COLO668 (cell line): ENCODE measurements around the gene ANKFY1.
"Not testable (repeated sequence)": the region's sequence is repeated elsewhere in the genome, so short reads cannot be mapped to it uniquely, and the experiment has no call there.

Source experiments
- DNase-seq: peaks from one replicate; lab custom pipeline; 2025; ENCODE audit not compliant: unreplicated experiment; lab: John Stamatoyannopoulos, UW

The ANKFY1 gene

GRCh38 chr17:4258867-4259266 is 4.9 kb downstream of the ANKFY1 start:
- no peak for DNase-seq

DNA sequence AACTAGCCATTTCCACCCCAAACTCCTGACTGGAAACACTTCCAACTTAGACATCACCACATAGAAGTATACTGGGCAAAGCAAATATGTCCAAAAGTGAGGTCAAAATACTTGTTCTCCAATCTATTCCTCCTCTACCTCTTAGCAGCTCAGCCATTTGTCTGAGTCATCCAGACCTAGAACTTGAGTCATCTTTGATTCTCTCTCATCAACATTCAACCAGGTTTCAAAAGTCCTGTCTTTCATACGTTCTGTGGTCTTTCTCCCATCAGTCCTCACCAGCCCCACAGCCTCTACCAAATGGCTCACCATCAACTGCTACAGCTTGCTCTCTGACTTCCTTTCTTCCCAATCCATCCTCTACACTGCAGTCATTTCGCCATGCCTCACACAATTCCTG is 6.8 kb downstream of the ANKFY1 start:
- DNase-seq = no peak

DNA sequence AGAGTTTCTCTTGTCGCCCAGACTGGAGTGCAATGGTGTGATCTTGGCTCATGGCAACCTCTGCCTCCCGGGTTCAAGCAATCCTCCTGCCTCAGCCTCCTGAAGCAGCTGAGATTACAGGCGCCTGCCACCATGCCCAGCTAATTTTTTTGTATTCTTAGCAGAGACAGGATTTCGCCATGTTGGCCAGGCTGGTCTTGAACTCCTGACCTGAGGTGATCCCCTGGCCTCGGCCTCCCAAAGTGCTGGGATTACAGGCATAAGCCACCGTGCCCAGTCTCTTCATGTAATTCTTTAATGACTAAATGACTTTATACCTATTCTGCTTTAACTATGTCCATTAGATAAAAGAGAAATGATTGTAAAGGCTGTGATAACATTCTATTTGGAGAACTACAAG is 8.5 kb downstream of the ANKFY1 start:
- not testable (repeated sequence) for DNase-seq

GRCh38 chr17:4250887-4251286 is 12.9 kb downstream of the ANKFY1 start:
- no peak for DNase-seq

- DNase-seq = no peak
Observed at GRCh38 chr17:4249452-4250029, 14.2 kb downstream of the ANKFY1 start.

- no peak for DNase-seq
Observed at GRCh38 chr17:4248504-4249277, 15.1 kb downstream of the ANKFY1 start.

DNA sequence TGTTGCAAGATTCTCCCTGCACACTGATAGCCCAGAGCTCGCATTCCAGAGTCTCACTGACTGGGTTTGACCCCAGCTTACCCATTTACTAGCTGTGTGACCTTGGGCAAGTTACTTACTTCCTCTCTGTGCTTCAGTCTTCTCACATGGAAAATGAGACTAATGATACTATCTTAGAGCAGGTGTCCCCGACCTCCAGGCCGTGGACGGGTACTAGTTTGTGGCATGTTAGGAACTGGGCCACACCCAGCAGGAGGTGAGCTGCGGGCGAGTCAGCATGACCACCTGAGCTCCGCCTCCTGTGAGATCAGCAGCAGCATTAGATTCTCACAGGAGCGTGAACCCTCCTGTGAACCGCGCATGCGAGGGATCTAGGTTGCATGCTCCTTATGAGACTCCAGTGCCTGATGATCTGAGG is 15.8 kb downstream of the ANKFY1 start:
- DNase-seq = peak; percentile 4

- no peak for DNase-seq
Observed at GRCh38 chr17:4247361-4247970, 16.3 kb downstream of the ANKFY1 start.

- no peak for DNase-seq
Observed at GRCh38 chr17:4246674-4247073, 17.1 kb downstream of the ANKFY1 start.

GRCh38 chr17:4241535-4241934 is 22.2 kb downstream of the ANKFY1 start:
- no peak for DNase-seq

GRCh38 chr17:4236456-4236855 is 27.3 kb downstream of the ANKFY1 start:
- DNase-seq = no peak

DNA sequence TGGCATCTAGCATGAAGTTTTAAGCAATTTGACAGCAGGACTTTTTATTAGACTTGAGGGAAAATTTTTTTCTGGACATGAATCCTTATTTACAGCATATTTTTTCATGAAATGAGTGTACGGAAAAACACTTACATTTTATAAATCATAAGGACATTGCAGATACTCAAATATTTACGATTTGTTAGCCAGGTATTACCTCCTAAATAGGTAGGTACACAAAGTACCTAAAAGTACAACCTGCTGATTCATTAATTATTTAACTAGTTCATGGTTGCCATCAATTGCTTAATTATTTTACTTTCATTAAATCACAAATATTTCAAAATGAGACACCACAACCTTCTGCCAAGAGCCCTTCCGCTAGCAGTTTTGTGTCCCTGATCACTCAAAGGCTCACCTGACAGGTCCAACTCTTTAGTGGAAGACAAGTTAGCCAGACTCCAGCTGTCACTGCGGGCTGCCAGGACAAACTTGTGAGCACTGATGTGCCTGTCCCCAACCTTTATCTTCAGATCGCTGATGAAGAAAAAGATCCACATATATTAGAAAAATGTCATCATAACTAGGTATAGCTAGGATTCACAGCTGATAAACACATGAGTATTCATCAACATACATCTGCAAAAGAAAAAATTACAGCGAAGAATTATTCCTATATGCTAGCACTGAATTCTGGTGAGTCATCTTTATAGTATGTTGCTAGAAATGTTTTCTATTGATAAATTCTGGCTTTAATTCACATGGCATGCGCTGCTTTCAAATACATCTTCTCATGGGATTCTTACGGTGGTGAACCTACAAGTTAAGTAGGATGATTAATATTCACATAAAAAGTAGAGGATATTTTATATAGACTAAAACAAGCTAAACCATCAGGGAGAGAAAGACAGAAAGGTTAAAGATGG is 28.2 kb downstream of the ANKFY1 start:
- no peak for DNase-seq

DNA sequence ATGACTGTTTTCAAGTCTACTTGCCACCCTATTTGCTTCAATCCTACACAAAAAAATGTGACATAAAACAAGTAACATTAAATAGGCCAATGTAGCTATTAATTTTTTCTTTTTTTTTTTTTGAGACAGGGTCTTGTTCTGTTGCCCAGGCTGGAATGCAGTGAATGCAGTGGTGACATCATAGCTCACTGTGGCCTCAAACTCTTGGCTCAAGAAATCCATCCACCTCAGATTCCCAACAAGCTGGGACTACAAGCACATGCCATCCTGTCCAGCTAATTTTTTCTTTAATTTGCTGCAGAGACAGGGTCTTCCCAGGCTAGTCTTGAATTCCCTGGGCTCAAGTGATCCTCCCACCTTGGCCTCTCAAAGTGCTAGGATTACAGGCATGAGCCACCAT is 29.4 kb downstream of the ANKFY1 start:
- no peak for DNase-seq

GRCh38 chr17:4233668-4234258 is 30.0 kb downstream of the ANKFY1 start:
- DNase-seq = no peak

DNA sequence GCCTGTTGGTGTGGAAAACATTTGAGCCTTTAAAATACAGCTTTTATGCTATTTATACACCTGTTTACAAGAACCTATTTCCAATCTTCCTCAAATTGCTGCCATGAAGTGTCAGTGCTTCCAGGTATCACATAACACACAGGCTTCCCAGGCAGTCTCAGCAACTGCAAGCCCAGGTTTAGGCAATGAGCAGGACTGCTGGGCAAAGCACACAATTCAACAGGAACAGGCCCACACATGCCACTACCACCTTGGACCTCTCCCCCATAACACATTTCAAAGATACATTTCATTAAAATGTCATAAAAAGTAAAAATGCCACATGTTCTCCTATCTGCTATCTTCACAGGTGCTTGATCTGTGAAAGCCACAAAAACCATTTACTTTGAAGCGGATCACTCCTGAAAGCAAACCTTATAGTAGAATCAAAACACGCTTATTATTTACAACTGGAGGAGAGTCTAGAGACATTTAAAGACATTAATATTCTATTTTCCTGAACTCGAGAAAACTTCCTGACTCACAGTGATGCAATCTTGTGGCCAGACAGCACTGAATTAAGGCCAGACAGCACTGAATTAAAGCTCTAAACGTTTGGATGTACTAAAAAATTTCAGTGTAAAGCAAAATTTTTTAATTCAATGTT is 31.5 kb downstream of the ANKFY1 start:
- DNase-seq = no peak

GRCh38 chr17:4229627-4230541 is 33.9 kb downstream of the ANKFY1 start:
- DNase-seq = no peak

GRCh38 chr17:4221899-4222659 is 41.7 kb downstream of the ANKFY1 start:
- no peak for DNase-seq

GRCh38 chr17:4221163-4221562 is 42.6 kb downstream of the ANKFY1 start:
- no peak for DNase-seq

GRCh38 chr17:4220655-4221054 is 43.1 kb downstream of the ANKFY1 start:
- DNase-seq = no peak
